Measurements from ENCODE around the gene TTC7B. TPM values are rescaled to one million over a fixed set of nuclear protein-coding genes. Genes with fewer than 3 reads are reported as not detected.

TTC7B gene
- total and polyA plus RNA-seq, 2 of the 13 experiments (the other 11 are each of a cell fraction or from before 2014, with no cell fraction given) = 1.3 to 3.2 TPM

DNA sequence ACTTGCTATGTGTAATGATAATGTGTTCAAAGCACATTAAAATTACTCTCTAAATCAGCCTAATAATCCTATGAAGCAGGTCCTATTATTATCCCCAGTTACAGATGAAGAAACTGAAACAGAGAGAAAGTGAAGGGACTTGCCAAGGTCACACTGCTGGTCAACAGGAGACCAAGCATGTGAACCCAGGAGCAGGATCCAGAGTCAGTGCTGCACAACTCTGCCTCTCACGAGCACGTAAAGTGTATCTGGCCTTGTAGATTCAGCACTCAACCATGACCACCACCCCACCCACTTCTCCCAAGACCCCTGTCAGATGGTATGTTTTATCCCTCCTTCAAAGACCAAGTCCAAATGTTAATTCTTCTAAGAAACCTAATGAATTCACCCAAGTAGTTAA, 100.7 kb downstream of the TTC7B start:
- no TSS peak for BruUV-seq (replicated peaks)
- no peak overlapping the region for H3K27ac ChIP-seq (ENCODE audit: extremely low read length, insufficient read depth, low read length)
- TF ChIP-seq, protein P1, sequence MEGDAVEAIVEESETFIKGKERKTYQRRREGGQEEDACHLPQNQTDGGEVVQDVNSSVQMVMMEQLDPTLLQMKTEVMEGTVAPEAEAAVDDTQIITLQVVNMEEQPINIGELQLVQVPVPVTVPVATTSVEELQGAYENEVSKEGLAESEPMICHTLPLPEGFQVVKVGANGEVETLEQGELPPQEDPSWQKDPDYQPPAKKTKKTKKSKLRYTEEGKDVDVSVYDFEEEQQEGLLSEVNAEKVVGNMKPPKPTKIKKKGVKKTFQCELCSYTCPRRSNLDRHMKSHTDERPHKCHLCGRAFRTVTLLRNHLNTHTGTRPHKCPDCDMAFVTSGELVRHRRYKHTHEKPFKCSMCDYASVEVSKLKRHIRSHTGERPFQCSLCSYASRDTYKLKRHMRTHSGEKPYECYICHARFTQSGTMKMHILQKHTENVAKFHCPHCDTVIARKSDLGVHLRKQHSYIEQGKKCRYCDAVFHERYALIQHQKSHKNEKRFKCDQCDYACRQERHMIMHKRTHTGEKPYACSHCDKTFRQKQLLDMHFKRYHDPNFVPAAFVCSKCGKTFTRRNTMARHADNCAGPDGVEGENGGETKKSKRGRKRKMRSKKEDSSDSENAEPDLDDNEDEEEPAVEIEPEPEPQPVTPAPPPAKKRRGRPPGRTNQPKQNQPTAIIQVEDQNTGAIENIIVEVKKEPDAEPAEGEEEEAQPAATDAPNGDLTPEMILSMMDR (CRISPR knock-in tag; IDR thresholded peaks at IDR 0.05) = no peak
- no peak for TF ChIP-seq TFDP1 (CRISPR knock-in tag; IDR thresholded peaks at IDR 0.05; ENCODE audit: borderline replicate concordance)
- no peak for TF ChIP-seq ZSCAN9 (CRISPR knock-in tag; IDR thresholded peaks at IDR 0.05; ENCODE audit: borderline replicate concordance)
- TF ChIP-seq BRCA1 (CRISPR knock-in tag; IDR thresholded peaks at IDR 0.05) = no peak
- TF ChIP-seq, protein P2, sequence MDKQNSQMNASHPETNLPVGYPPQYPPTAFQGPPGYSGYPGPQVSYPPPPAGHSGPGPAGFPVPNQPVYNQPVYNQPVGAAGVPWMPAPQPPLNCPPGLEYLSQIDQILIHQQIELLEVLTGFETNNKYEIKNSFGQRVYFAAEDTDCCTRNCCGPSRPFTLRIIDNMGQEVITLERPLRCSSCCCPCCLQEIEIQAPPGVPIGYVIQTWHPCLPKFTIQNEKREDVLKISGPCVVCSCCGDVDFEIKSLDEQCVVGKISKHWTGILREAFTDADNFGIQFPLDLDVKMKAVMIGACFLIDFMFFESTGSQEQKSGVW (CRISPR knock-in tag; IDR thresholded peaks at IDR 0.05; ENCODE audit: borderline replicate concordance) = no peak
- no peak for TF ChIP-seq CCAR2 (optimal IDR thresholded peaks at IDR 0.05; ENCODE audit: low read depth, low read length)
- TF ChIP-seq POLR2A (IDR thresholded peaks at IDR 0.05; ENCODE audit: insufficient read depth in 1 of 2, low read depth in 2 of 2, low read length in 2 of 2) = no peak
- no peak for TF ChIP-seq ZBTB38 (CRISPR knock-in tag; IDR thresholded peaks at IDR 0.05)

More for the DNA sequence above, 100.7 kb downstream of the TTC7B start:
- FAIRE-seq (no peak), DNase-seq (ENCODE audit: low spot score) (no peak), ATAC-seq (no peak; the same call in 2 of the 3 replicates)
- H3K4me1 ChIP-seq (ENCODE audit: insufficient read depth, low read length) = no peaks in the 10 kb centered on the region
- ChIA-PET POLR2A (no interaction called here), CTCF (ENCODE audit: low intra/inter-chr PET ratio, low total read pairs) (no interaction called here)
- 60% methylated on average over 2 of the region's 2 CpGs for WGBS (ENCODE audit: low lambda C conversion rate)
- H3K27me3 ChIP-seq (ENCODE audit: control insufficient read depth in 1 of 2, insufficient read depth in 2 of 2, low read length in 2 of 2) = no peaks in the 10 kb centered on the region
- no peak overlapping the region for H3K4me3 ChIP-seq (replicated peaks in 1 of 3; ENCODE audit: insufficient read depth in 1 of 3, low read depth in 2 of 3, low read length in 3 of 3)
- H3K4me2 ChIP-seq (ENCODE audit: low read depth, low read length) = no peak overlapping the region
- no peaks in the 10 kb centered on the region for H3K79me2 ChIP-seq (ENCODE audit: insufficient read depth, low read length)
- no peak overlapping the region for H2AFZ ChIP-seq (ENCODE audit: low read length)
- H3K9me3 ChIP-seq (ENCODE audit: low read length) = no peaks in the 10 kb centered on the region
- no peaks in the 10 kb centered on the region for H3K36me3 ChIP-seq (replicated peaks in 1 of 2; ENCODE audit: control insufficient read depth in 1 of 2, insufficient read depth in 2 of 2, low read length in 2 of 2)
- no peaks in the 10 kb centered on the region for H4K20me1 ChIP-seq (ENCODE audit: insufficient read depth, low read length)
- in situ Hi-C loops (cut with HindIII; ENCODE audit: extremely low pct_ligation_motif_present, low pct_unique_long_range_greater_than_20kb) = no loop called here
- no peak overlapping the region for H3K9ac ChIP-seq (ENCODE audit: insufficient read depth, low read depth, low read length)
- intact Hi-C loops (cut with micrococcal nuclease; ENCODE audit: unreplicated experiment) = no loop called here
